ENCODE data around the gene TAC3. TPM values are rescaled to one million over a fixed set of nuclear protein-coding genes. Genes with fewer than 3 reads are reported as not detected.
"Not testable (repeated sequence)": the region's sequence is repeated elsewhere in the genome, so short reads cannot be mapped to it uniquely, and the experiment has no call there.

The TAC3 gene
- total and polyA plus RNA-seq, 2 of the 4 experiments (the other 2 are of a cell fraction) = 0.94 TPM; not detected in 1

DNA sequence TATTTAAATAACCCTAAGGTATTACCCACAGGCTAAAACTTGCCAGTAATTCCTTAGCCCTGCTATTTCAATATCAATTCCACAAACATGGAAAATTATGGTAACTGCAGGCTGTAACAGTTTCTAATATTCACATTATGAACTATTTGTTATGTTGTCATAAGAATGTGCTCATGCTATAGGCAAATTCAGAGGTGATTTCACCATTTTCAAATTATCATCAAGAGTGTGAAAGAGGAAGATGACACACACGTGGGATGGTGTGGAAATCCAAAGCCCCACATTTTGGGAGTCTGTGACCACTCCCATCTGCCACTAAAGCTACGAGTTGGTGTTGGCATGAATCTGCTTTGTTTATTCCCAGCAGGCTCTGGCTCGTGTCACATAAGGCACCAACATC, 39.5 kb upstream of the TAC3 start:
- H3K4me3 ChIP-seq (ENCODE audit: insufficient read depth, low read depth, low read length) = no peak overlapping the region
- ATAC-seq (ENCODE audit: low read depth) (no peak), DNase-seq (no peak)
- H2BK15ac ChIP-seq (ENCODE audit: low read depth, low read length) = no peak overlapping the region
- no peak overlapping the region for H4K91ac ChIP-seq (ENCODE audit: insufficient read depth, low read depth, low read length)
- no peaks in the 10 kb centered on the region for H3K9me1 ChIP-seq (ENCODE audit: insufficient read depth, low read length)
- no peak overlapping the region for H2BK120ac ChIP-seq (ENCODE audit: low read depth, low read length)
- no peak overlapping the region for H2AK9ac ChIP-seq (replicated peaks; ENCODE audit: low read depth, low read length, poor library complexity)
- no peaks in the 10 kb centered on the region for H3K9me3 ChIP-seq (ENCODE audit: control insufficient read depth, insufficient read depth, low read length)
- in situ Hi-C loops (cut with MboI; ENCODE audit: low sequenced_read_pairs) (no loop called here), dilution Hi-C loops (cut with HindIII; ENCODE audit: low sequenced_read_pairs, unreplicated experiment) (no loop called here), intact Hi-C loops (cut with micrococcal nuclease) (no loop called here)
- no peak overlapping the region for H2AK5ac ChIP-seq (ENCODE audit: low read depth, low read length)
- no peak overlapping the region for H3K4me2 ChIP-seq (ENCODE audit: low read depth, low read length)
- H2AFZ ChIP-seq (replicated peaks; ENCODE audit: low read length, poor library complexity) = no peak overlapping the region
- H2BK5ac ChIP-seq (ENCODE audit: low read depth, low read length, poor library complexity, severe bottlenecking) = no peak overlapping the region
- no peak overlapping the region for H3K27ac ChIP-seq (ENCODE audit: insufficient read depth, low read length)
- peaks cover 2% of the 10 kb centered on the region; the same call in 1 of the 2 replicates for H3K27me3 ChIP-seq (ENCODE audit: control insufficient read depth, insufficient read depth, low read length)
- H3K23ac ChIP-seq (ENCODE audit: low read depth, low read length) = no peak overlapping the region
- no peak overlapping the region for H3K14ac ChIP-seq (replicated peaks; ENCODE audit: low read depth, low read length)
- no peak overlapping the region for H4K8ac ChIP-seq (ENCODE audit: low read depth in 2 of 2, low read length in 2 of 2)
- no peak overlapping the region for H2BK20ac ChIP-seq (ENCODE audit: low read depth, low read length)
- TF ChIP-seq MAFK (IDR thresholded peaks at IDR 0.05; ENCODE audit: low read depth, low read length) = no peak
- no peak for TF ChIP-seq POLR2A (IDR thresholded peaks at IDR 0.05; ENCODE audit: low read depth, low read length)
- CTCF ChIA-PET = interaction anchor here (1.8 kb wide), 1 partner anchor 47 kb away, joined by 7 read pairs; no protein-coding TSS in a partner anchor
- no peaks in the 10 kb centered on the region for H3K79me1 ChIP-seq (ENCODE audit: low read depth in 1 of 2, low read length in 2 of 2)
- H3K18ac ChIP-seq (ENCODE audit: low read depth, low read length) = no peak overlapping the region
- POLR2A ChIA-PET (ENCODE audit: unreplicated experiment) = no interaction called here
- no peak overlapping the region for H3K56ac ChIP-seq (ENCODE audit: extremely low read depth, insufficient read depth, low read length)
- no peaks in the 10 kb centered on the region for H4K20me1 ChIP-seq (ENCODE audit: insufficient read depth, low read length)
- no peak overlapping the region for H3K9ac ChIP-seq (ENCODE audit: low read depth, low read length)
- H3K36me3 ChIP-seq (ENCODE audit: control insufficient read depth, insufficient read depth, low read length) = peaks cover 13% of the 10 kb centered on the region
- no peaks in the 10 kb centered on the region for H3K4me1 ChIP-seq (ENCODE audit: control insufficient read depth, insufficient read depth, low read length)
- no CpG with 5 or more reads among the region's 3 CpGs for WGBS, 2 experiments (ENCODE audit: extremely low coverage in 2 of 2, insufficient read length in 1 of 2)
- BruUV-seq (replicated peaks) = no TSS peak
- no peak overlapping the region for H3K4ac ChIP-seq (ENCODE audit: low read depth, low read length)
- H4K5ac ChIP-seq (ENCODE audit: low read depth, low read length) = no peak overlapping the region

DNA sequence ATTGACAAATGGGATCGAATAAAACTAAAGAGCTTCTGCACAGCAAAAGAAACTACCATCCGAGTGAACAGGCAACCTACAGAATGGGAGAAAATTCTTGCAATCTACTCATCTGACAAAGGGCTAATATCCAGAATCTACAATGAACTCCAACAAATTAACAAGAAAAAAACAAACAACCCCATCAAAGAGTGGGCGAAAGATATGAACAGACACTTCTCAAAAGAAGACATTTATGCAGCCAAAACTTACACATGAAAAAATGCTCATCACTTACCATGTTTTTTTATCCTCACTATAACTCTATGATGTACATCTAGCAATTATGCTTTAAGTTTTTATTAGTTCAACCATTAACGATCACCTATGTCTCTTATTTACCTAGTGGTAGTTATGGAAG, 37.6 kb upstream of the TAC3 start:
- H4K5ac ChIP-seq (ENCODE audit: low read depth, low read length); H3K9me1 ChIP-seq (ENCODE audit: insufficient read depth, low read length); H3K23ac ChIP-seq (ENCODE audit: low read depth, low read length); BruUV-seq (replicated peaks); H2BK15ac ChIP-seq (ENCODE audit: low read depth, low read length); H2BK120ac ChIP-seq (ENCODE audit: low read depth, low read length); H3K9ac ChIP-seq (ENCODE audit: low read depth, low read length); H4K91ac ChIP-seq (ENCODE audit: insufficient read depth, low read depth, low read length); DNase-seq; H2AK9ac ChIP-seq (replicated peaks; ENCODE audit: low read depth, low read length, poor library complexity); dilution Hi-C loops (cut with HindIII; ENCODE audit: low sequenced_read_pairs, unreplicated experiment); H2BK20ac ChIP-seq (ENCODE audit: low read depth, low read length); H2AK5ac ChIP-seq (ENCODE audit: low read depth, low read length); H4K20me1 ChIP-seq (ENCODE audit: insufficient read depth, low read length); H3K4me2 ChIP-seq (ENCODE audit: low read depth, low read length); H3K4me1 ChIP-seq (ENCODE audit: control insufficient read depth, insufficient read depth, low read length); H3K27ac ChIP-seq (ENCODE audit: insufficient read depth, low read length); H3K18ac ChIP-seq (ENCODE audit: low read depth, low read length); H3K4me3 ChIP-seq (ENCODE audit: insufficient read depth, low read depth, low read length); H2BK5ac ChIP-seq (ENCODE audit: low read depth, low read length, poor library complexity, severe bottlenecking); intact Hi-C loops (cut with micrococcal nuclease); H3K79me1 ChIP-seq (ENCODE audit: low read depth in 1 of 2, low read length in 2 of 2); H3K9me3 ChIP-seq (ENCODE audit: control insufficient read depth, insufficient read depth, low read length); CTCF ChIA-PET; H3K56ac ChIP-seq (ENCODE audit: extremely low read depth, insufficient read depth, low read length); H3K14ac ChIP-seq (replicated peaks; ENCODE audit: low read depth, low read length); H3K27me3 ChIP-seq (ENCODE audit: control insufficient read depth, insufficient read depth, low read length); POLR2A ChIA-PET (ENCODE audit: unreplicated experiment); H3K4ac ChIP-seq (ENCODE audit: low read depth, low read length); H3K36me3 ChIP-seq (ENCODE audit: control insufficient read depth, insufficient read depth, low read length); ATAC-seq (ENCODE audit: low read depth); H4K8ac ChIP-seq (ENCODE audit: low read depth in 2 of 2, low read length in 2 of 2); H2AFZ ChIP-seq (replicated peaks; ENCODE audit: low read length, poor library complexity): not testable (repeated sequence)
- WGBS, 2 experiments (ENCODE audit: extremely low coverage in 2 of 2, insufficient read length in 1 of 2) = no CpG with 5 or more reads among the region's 4 CpGs
- in situ Hi-C loops (cut with MboI; ENCODE audit: low sequenced_read_pairs) = loop anchor here (5.0 kb wide), 1 partner anchor 37 kb away; the partner anchor contains the start of gene TAC3
